Smooth muscle cell of the brain vasculature (primary cell): Measurements from ENCODE around the gene FBXO10.
"Not testable (repeated sequence)": the region's sequence is repeated elsewhere in the genome, so short reads cannot be mapped to it uniquely, and the experiment has no call there.

ENCODE experiments used
- DNase-seq: peaks from one replicate; pipeline ENCODE4 v3.0.0-alpha.2; 2012; ENCODE audit warnings: low read depth, low spot score

Gene FBXO10

DNA sequence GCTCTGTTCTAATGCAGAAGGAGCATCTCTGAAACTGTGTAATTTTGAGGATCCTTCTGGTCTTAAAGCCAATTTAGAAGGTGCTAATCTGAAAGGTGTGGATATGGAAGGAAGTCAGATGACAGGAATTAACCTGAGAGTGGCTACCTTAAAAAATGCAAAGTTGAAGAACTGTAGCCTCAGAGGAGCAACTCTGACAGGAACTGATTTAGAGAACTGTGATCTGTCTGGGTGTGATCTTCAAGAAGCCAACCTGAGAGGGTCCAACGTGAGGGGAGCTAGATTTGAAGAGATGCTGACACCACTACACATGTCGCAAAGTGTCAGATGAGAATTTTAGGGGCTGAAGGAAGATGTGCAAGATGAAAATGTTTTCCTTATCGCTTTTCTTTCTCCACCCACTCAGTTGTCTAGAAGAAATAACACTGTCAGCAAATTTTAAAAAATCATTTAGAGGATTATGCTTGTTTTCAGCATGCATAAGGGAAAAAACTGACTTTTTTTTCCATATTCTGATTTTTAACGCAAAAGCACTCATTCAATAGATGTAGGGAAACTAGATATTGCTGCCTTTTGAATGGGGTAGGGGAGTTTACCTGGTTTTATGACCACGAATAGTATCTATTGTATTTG lies 98.1 kb downstream of the FBXO10 start:
- not testable (repeated sequence) for DNase-seq

DNA sequence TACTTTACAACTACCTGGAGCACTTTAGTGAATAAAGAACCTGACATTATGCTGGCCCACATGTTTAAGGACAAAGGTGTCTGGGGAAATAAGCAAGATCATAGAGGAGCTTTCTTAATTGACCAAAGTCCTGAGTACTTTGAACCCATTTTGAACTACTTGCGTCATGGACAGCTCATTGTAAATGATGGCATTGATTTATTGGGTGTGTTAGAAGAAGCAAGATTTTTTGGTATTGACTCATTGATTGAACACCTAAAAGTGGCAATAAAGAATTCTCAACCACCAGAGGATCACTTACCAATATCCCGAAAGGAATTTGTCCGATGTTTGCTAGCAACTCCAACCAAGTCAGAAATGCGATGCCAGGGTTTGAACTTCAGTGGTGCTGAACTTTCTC lies 98.7 kb downstream of the FBXO10 start:
- DNase-seq, result not testable (repeated sequence)

- DNase-seq, result no peak
Observed at GRCh38 chr9:37476930-37477329, 99.2 kb downstream of the FBXO10 start.

- DNase-seq, result no peak
Observed at GRCh38 chr9:37474438-37474837, 101.7 kb downstream of the FBXO10 start.

- DNase-seq, result not testable (repeated sequence)
Observed at GRCh38 chr9:37473982-37474381, 102.2 kb downstream of the FBXO10 start.

DNA sequence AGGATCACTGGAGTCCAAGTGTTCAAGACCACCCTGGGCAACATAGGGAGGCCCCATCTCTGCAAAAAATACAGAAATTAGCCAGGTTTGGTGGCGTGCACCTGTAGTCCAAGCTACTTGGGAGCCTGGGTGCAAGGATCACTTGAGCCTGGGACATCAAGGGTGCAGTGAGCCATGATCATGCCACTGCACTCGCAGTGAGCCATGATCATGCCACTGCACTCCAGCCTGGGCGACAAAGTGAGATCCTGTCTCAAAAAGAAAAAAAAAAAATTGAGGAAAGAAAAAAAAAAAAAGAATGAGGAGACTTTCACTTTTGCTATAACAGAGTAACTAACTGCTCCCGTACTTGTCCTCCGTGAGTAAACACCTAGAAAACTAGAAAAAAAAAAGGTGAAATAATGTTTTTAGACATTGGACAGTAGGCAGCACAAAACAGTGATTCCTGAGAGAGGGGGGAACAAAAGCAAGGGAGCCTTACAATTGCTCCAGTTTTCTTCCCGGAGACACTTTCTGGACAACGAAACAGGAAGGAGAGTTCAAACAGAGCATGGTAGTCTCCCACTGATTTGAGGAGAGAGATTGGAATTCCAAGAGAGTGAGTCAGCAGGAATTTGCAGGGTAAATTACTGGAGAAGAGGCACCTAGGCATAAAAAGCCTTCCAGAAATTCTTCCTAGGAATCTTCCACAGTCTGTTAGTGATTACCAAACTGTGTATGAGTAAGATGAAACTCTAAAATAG lies 104.1 kb downstream of the FBXO10 start:
- DNase-seq, result peak; percentile 76

DNA sequence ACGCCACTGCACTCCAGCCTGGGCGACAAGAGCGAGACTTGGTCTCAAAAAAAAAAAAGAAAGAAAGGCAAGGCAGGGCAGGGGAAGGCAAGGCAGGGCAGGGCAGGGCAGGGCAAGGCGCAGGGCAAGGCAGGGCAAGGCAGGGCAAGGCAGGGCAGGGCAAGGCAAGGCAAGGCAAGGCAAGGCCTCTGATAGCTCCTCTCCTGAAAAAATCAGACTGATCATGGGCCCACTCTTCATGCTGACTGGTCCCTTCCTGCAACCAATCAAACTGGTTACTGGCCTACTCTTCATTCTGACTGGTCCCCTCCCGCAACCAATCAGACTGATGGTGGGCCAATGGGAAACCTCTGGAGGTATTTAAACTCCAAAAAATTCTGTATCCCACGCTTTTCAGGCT lies 107.6 kb downstream of the FBXO10 start:
- DNase-seq, result no peak

- DNase-seq, result not testable (repeated sequence)
Observed at GRCh38 chr9:37467530-37467929, 108.7 kb downstream of the FBXO10 start.

GRCh38 chr9:37466037-37466709 lies 110.0 kb downstream of the FBXO10 start:
- DNase-seq, result peak; percentile 57

GRCh38 chr9:37465249-37466036 lies 110.7 kb downstream of the FBXO10 start, which contains the start of gene ZBTB5:
Gene ZBTB5, minus strand, starts transcription at chr9:37465450. Its CDS starts 22,899 bp downstream, at chr9:37442551.
- DNase-seq, result peak; percentile 99

DNA sequence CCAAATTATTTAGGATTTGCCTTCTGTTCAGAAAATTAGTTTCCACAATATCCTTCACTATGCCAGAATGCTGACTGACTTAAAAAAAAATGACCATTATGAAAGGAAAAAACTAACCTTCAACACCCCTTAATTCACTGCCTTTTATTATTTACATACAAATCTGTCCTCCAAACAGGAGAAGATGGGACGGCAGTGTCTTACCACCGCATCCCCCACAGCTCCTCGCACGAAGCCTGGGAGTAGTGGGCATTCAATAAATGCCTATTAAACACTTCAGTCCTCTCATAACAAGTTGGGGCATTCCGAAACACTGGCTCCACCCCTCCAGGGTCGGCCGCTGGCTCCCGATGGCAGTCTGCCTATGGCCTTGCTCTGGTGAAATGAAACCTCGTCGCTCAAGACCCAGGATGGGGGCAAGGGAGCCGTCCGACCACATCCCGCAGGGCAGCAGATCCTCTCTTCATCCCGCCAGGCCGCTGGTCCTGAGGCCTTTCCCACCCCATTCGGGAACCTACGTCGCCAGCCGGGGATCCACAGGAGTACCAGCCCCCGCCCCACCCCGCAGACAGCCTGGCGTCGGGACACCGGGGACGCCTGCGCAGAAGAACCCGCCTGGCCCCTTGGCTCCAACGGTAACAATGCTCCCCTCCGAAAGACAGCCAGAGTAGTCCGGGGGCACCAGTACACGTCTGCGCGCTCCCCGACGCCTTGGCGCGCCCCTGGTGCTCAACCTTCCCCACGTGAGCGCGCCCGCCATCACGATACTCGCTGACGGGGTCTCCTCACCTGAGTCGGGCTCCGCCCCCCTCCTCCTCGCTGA lies 111.5 kb downstream of the FBXO10 start:
- peak; percentile 21 for DNase-seq

GRCh38 chr9:37464006-37464405 lies 112.2 kb downstream of the FBXO10 start:
- DNase-seq, result no peak
